ENCODE results near the gene CXADR. TPM values are rescaled to one million over a fixed set of nuclear protein-coding genes. Genes with fewer than 3 reads are reported as not detected.

The CXADR gene
- total RNA-seq, 3 donors from 2014 or later (not counting 1 experiment from before 2014, with no cell fraction given): 0.10 TPM; not detected in 2

GRCh38 chr21:17602874-17603273 lies 90.0 kb downstream of the CXADR start:
- no peaks in the 10 kb centered on the region for H3K9me3 Mint-ChIP-seq
- peaks cover 7 to 17% of the 10 kb centered on the region in 2 donors for H3K4me1 Mint-ChIP-seq
- H3K4me3 Mint-ChIP-seq: no peak overlapping the region
- peaks cover 8% of the 10 kb centered on the region for H3K36me3 Mint-ChIP-seq
- peak in 1 of 3 donors; percentile 46 for ATAC-seq
- WGBS (ENCODE audit: insufficient coverage): 83% methylated on average over 1 of the region's 3 CpGs
- no peak for DNase-seq
- H3K27me3 Mint-ChIP-seq (ENCODE audit: low read depth in 2 of 2): no peaks in the 10 kb centered on the region
- no peaks in the 10 kb centered on the region for H3K9me3 ChIP-seq (ENCODE audit: control insufficient read depth, insufficient read depth, low read length)
- H3K27ac ChIP-seq (ENCODE audit: low read length): no peak overlapping the region
- no peaks in the 10 kb centered on the region for H3K27me3 ChIP-seq (ENCODE audit: control insufficient read depth, insufficient read depth, low read length)
- H3K36me3 ChIP-seq (ENCODE audit: control insufficient read depth, insufficient read depth, low read length): peaks cover 26% of the 10 kb centered on the region
- TF ChIP-seq CTCF (IDR thresholded peaks at IDR 0.05): no peak
- no peaks in the 10 kb centered on the region for H3K4me1 ChIP-seq (ENCODE audit: control insufficient read depth, insufficient read depth, low read length)
- H3K27ac Mint-ChIP-seq: peak overlapping the region in 1 of 2 donors; percentile 12
- no peak overlapping the region for H3K4me3 ChIP-seq (ENCODE audit: low read length)
- intact Hi-C loops (cut with micrococcal nuclease): no loop called here

- Mint-ChIP-seq H3K27me3 (ENCODE audit: low read depth in 2 of 2) (no peaks in the 10 kb centered on the region), H3K27ac (no peak overlapping the region), H3K4me1 (peaks cover 24 to 25% of the 10 kb centered on the region in 2 donors), H3K36me3 (peaks cover 8% of the 10 kb centered on the region), H3K4me3 (no peak overlapping the region), H3K9me3 (no peaks in the 10 kb centered on the region)
- H3K27ac ChIP-seq (ENCODE audit: low read length): no peak overlapping the region
- no peaks in the 10 kb centered on the region for H3K9me3 ChIP-seq (ENCODE audit: control insufficient read depth, insufficient read depth, low read length)
- DNase-seq: no peak
- no peak overlapping the region for H3K4me3 ChIP-seq (ENCODE audit: low read length)
- ATAC-seq: no peak
- peaks cover 17% of the 10 kb centered on the region for H3K36me3 ChIP-seq (ENCODE audit: control insufficient read depth, insufficient read depth, low read length)
- peaks cover 12% of the 10 kb centered on the region for H3K4me1 ChIP-seq (ENCODE audit: control insufficient read depth, insufficient read depth, low read length)
- intact Hi-C loops (cut with micrococcal nuclease): no loop called here
- no peak for TF ChIP-seq CTCF (IDR thresholded peaks at IDR 0.05)
- WGBS (ENCODE audit: insufficient coverage): 77% methylated on average over 2 of the region's 2 CpGs
- no peaks in the 10 kb centered on the region for H3K27me3 ChIP-seq (ENCODE audit: control insufficient read depth, insufficient read depth, low read length)
Observed at GRCh38 chr21:17607684-17608083, 94.8 kb downstream of the CXADR start.

GRCh38 chr21:17609681-17610080 lies 96.8 kb downstream of the CXADR start:
- H3K4me1 ChIP-seq (ENCODE audit: control insufficient read depth, insufficient read depth, low read length): peaks cover 19% of the 10 kb centered on the region
- Mint-ChIP-seq H3K27me3 (ENCODE audit: low read depth in 2 of 2) (no peaks in the 10 kb centered on the region), H3K4me1 (peaks cover 12 to 23% of the 10 kb centered on the region in 2 donors), H3K9me3 (no peaks in the 10 kb centered on the region), H3K4me3 (no peak overlapping the region), H3K27ac (peak overlapping the region; percentile 91 to 99), H3K36me3 (no peaks in the 10 kb centered on the region)
- WGBS (ENCODE audit: insufficient coverage): no CpG with 5 or more reads among the region's 2 CpGs
- H3K27ac ChIP-seq (ENCODE audit: low read length): no peak overlapping the region
- ATAC-seq (no peak), DNase-seq (no peak)
- TF ChIP-seq CTCF (IDR thresholded peaks at IDR 0.05): no peak
- no peaks in the 10 kb centered on the region for H3K9me3 ChIP-seq (ENCODE audit: control insufficient read depth, insufficient read depth, low read length)
- no peak overlapping the region for H3K4me3 ChIP-seq (ENCODE audit: low read length)
- no peaks in the 10 kb centered on the region for H3K27me3 ChIP-seq (ENCODE audit: control insufficient read depth, insufficient read depth, low read length)
- intact Hi-C loops (cut with micrococcal nuclease): loop anchor here (5.0 kb wide), 1 partner anchor 173 kb away; no protein-coding TSS in a partner anchor
- peaks cover 7% of the 10 kb centered on the region for H3K36me3 ChIP-seq (ENCODE audit: control insufficient read depth, insufficient read depth, low read length)

GRCh38 chr21:17610911-17611310 lies 98.1 kb downstream of the CXADR start:
- intact Hi-C loops (cut with micrococcal nuclease): loop anchor here (5.0 kb wide), 1 partner anchor 171 kb away; no protein-coding TSS in a partner anchor
- 90% methylated on average over 8 of the region's 9 CpGs for WGBS (ENCODE audit: insufficient coverage)
- peak overlapping the region; percentile 91 for H3K4me3 ChIP-seq (ENCODE audit: low read length)
- H3K36me3 Mint-ChIP-seq: no peaks in the 10 kb centered on the region
- no peak for ATAC-seq
- H3K9me3 ChIP-seq (ENCODE audit: control insufficient read depth, insufficient read depth, low read length): no peaks in the 10 kb centered on the region
- H3K27me3 Mint-ChIP-seq (ENCODE audit: low read depth in 2 of 2): no peaks in the 10 kb centered on the region
- H3K4me1 Mint-ChIP-seq: peaks cover 12 to 23% of the 10 kb centered on the region in 2 donors
- H3K4me1 ChIP-seq (ENCODE audit: control insufficient read depth, insufficient read depth, low read length): peaks cover 19% of the 10 kb centered on the region
- H3K27ac Mint-ChIP-seq: peak overlapping the region; percentile 91 to 99
- H3K9me3 Mint-ChIP-seq: no peaks in the 10 kb centered on the region
- DNase-seq: no peak
- no peaks in the 10 kb centered on the region for H3K27me3 ChIP-seq (ENCODE audit: control insufficient read depth, insufficient read depth, low read length)
- peak overlapping the region; percentile 77 for H3K27ac ChIP-seq (ENCODE audit: low read length)
- H3K4me3 Mint-ChIP-seq: peak overlapping the region; percentile 95
- TF ChIP-seq CTCF (IDR thresholded peaks at IDR 0.05): no peak
- peaks cover 7% of the 10 kb centered on the region for H3K36me3 ChIP-seq (ENCODE audit: control insufficient read depth, insufficient read depth, low read length)
